Measurements from ENCODE around the gene PSTPIP2. TPM values are rescaled to one million over a fixed set of nuclear protein-coding genes. Genes with fewer than 3 reads are reported as not detected.

The PSTPIP2 gene
- total and polyA plus RNA-seq, 2 of the 8 experiments (the other 6 are each of a cell fraction or from before 2014, with no cell fraction given) = 1.8 to 2.4 TPM

DNA sequence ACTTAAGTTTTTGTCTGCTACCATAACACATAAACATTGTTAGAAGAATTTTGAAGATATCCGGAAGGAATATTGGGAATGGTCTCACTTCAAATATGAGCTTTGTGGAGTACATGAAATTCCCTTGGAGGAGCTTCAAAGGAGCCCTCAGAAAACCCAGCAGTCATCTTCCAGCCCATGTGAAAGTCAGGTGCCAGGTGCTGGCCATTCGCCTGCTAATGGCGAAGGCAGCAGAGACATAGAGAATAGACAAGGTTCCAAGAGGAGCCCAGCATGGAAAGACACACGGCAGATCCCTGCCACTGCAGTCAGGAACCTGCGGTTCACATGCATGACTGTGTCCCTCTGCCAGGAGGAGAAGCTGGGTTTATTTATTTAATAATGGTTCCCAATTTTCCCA lies 64.9 kb downstream of the PSTPIP2 start:
- no peaks in the 10 kb centered on the region for H3K27me3 ChIP-seq (replicated peaks in 1 of 4; ENCODE audit: control insufficient read depth in 3 of 4, extremely low read depth in 1 of 4, insufficient read depth in 3 of 4, low read length in 3 of 4)
- H2BK120ac ChIP-seq (replicated peaks; ENCODE audit: low read depth, low read length) = no peak overlapping the region
- no peaks in the 10 kb centered on the region for H3K4me1 ChIP-seq (replicated peaks in 1 of 4; ENCODE audit: control insufficient read depth in 3 of 4, insufficient read depth in 4 of 4, low read length in 3 of 4)
- H2BK12ac ChIP-seq (ENCODE audit: low read depth, low read length) = no peak overlapping the region
- no peak overlapping the region for H3K23ac ChIP-seq (ENCODE audit: insufficient read length)
- DNase-seq (ENCODE audit: low read depth in 1 of 2, low spot score in 2 of 2) (no peak), FAIRE-seq (no peak)
- no peak overlapping the region for H3K9ac ChIP-seq (replicated peaks in 1 of 4; ENCODE audit: extremely low read depth in 1 of 4, low read depth in 3 of 4, low read length in 3 of 4)
- WGBS, 2 experiments (ENCODE audit: extremely low coverage in 1 of 2, insufficient coverage in 1 of 2, insufficient read length in 1 of 2, insufficient replicate concordance in 2 of 2, low coverage in 1 of 2, low lambda C conversion rate in 2 of 2, missing lambda C conversion rate in 1 of 2) = 82% methylated on average over 5 of the region's 5 CpGs; no CpG with 5 or more reads in 1 of the 2 experiments
- H4K5ac ChIP-seq (ENCODE audit: insufficient read length, low read depth, low read length) = no peak overlapping the region
- POLR2A ChIA-PET (ENCODE audit: partially characterized antibody) = interaction anchor here (1.7 kb wide), 1 partner anchor 9 kb away, joined by 4 read pairs; no protein-coding TSS in a partner anchor
- TF ChIP-seq E2F6 (IDR thresholded peaks at IDR 0.05) = peak; percentile 81
- no peak for TF ChIP-seq SAP30 (IDR thresholded peaks at IDR 0.05; ENCODE audit: insufficient read depth, insufficient replicate concordance, low read length)
- TF ChIP-seq, protein P1, sequence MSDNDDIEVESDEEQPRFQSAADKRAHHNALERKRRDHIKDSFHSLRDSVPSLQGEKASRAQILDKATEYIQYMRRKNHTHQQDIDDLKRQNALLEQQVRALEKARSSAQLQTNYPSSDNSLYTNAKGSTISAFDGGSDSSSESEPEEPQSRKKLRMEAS (IDR thresholded peaks at IDR 0.05) = peak; percentile 82
- H3K56ac ChIP-seq (replicated peaks; ENCODE audit: insufficient read length, low read depth, low read length) = no peak overlapping the region
- CTCF ChIA-PET (ENCODE audit: partially characterized antibody) = interaction anchor here (0.6 to 2.8 kb wide), 4 partner anchors 33 to 283 kb away, joined by 3 to 9 read pairs (median 5); partner anchors contain the start of genes PSTPIP2 and SLC14A1
- no peak overlapping the region for H3K4ac ChIP-seq (replicated peaks; ENCODE audit: insufficient read length, low read depth, low read length)
- H4K8ac ChIP-seq (ENCODE audit: extremely low read depth, insufficient read depth, low read length) = no peak overlapping the region
- H4K91ac ChIP-seq (replicated peaks; ENCODE audit: insufficient read length, low read length) = no peak overlapping the region
- H3K36me3 ChIP-seq (ENCODE audit: control insufficient read depth in 2 of 4, insufficient read depth in 4 of 4, low read length in 3 of 4) = no peaks in the 10 kb centered on the region
- no peak overlapping the region for H2BK5ac ChIP-seq (ENCODE audit: low read depth, low read length)
- H3K18ac ChIP-seq (ENCODE audit: extremely low read depth, low read length) = no peak overlapping the region
- no peak overlapping the region for H2AK5ac ChIP-seq (ENCODE audit: low read depth, low read length)
- H3K4me2 ChIP-seq (ENCODE audit: insufficient read depth in 1 of 2, low read depth in 2 of 2, low read length in 2 of 2) = no peak overlapping the region
- H2BK20ac ChIP-seq (ENCODE audit: low read length) = no peak overlapping the region
- H4K20me1 ChIP-seq (replicated peaks in 1 of 2; ENCODE audit: control insufficient read depth in 1 of 2, insufficient read depth in 2 of 2, low read length in 2 of 2) = no peaks in the 10 kb centered on the region
- H3K23me2 ChIP-seq (ENCODE audit: low read depth, low read length) = no peaks in the 10 kb centered on the region
- no peaks in the 10 kb centered on the region; a peak in 1 of 4 replicates for H3K9me3 ChIP-seq (ENCODE audit: insufficient read depth in 2 of 2, low read depth in 1 of 2, low read length in 1 of 2)
- H2BK15ac ChIP-seq (ENCODE audit: low read length) = no peak overlapping the region
- no peak overlapping the region for H3K27ac ChIP-seq (ENCODE audit: low read depth, low read length)
- no peaks in the 10 kb centered on the region for H3K79me1 ChIP-seq (ENCODE audit: low read depth, low read length)
- H2AFZ ChIP-seq (ENCODE audit: low read length) = no peak overlapping the region
- no peaks in the 10 kb centered on the region for H3K79me2 ChIP-seq (ENCODE audit: control insufficient read depth in 1 of 2, insufficient read depth in 2 of 2, low read length in 2 of 2)
- no peak overlapping the region for H3K4me3 ChIP-seq (ENCODE audit: extremely low read depth in 1 of 4, insufficient read depth in 2 of 4, low read depth in 3 of 4, low read length in 4 of 4)
- H3K14ac ChIP-seq (ENCODE audit: insufficient read length) = no peak overlapping the region
